GM15510 (cell line): ENCODE data around the gene IQGAP1.
A peak's percentile ranks its signal among the peaks of the same experiment; 100 is the strongest.

Experiments
- POLR2A ChIP-seq: IDR thresholded peaks from 3 replicates; pipeline ENCODE4 v1.6.1; 2011; ENCODE audit warnings: borderline replicate concordance; ENCODE audit not compliant: insufficient read length; ENCODE audit errors: extremely low read depth

IQGAP1 gene, protein sequence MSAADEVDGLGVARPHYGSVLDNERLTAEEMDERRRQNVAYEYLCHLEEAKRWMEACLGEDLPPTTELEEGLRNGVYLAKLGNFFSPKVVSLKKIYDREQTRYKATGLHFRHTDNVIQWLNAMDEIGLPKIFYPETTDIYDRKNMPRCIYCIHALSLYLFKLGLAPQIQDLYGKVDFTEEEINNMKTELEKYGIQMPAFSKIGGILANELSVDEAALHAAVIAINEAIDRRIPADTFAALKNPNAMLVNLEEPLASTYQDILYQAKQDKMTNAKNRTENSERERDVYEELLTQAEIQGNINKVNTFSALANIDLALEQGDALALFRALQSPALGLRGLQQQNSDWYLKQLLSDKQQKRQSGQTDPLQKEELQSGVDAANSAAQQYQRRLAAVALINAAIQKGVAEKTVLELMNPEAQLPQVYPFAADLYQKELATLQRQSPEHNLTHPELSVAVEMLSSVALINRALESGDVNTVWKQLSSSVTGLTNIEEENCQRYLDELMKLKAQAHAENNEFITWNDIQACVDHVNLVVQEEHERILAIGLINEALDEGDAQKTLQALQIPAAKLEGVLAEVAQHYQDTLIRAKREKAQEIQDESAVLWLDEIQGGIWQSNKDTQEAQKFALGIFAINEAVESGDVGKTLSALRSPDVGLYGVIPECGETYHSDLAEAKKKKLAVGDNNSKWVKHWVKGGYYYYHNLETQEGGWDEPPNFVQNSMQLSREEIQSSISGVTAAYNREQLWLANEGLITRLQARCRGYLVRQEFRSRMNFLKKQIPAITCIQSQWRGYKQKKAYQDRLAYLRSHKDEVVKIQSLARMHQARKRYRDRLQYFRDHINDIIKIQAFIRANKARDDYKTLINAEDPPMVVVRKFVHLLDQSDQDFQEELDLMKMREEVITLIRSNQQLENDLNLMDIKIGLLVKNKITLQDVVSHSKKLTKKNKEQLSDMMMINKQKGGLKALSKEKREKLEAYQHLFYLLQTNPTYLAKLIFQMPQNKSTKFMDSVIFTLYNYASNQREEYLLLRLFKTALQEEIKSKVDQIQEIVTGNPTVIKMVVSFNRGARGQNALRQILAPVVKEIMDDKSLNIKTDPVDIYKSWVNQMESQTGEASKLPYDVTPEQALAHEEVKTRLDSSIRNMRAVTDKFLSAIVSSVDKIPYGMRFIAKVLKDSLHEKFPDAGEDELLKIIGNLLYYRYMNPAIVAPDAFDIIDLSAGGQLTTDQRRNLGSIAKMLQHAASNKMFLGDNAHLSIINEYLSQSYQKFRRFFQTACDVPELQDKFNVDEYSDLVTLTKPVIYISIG (N-terminal part only)

DNA sequence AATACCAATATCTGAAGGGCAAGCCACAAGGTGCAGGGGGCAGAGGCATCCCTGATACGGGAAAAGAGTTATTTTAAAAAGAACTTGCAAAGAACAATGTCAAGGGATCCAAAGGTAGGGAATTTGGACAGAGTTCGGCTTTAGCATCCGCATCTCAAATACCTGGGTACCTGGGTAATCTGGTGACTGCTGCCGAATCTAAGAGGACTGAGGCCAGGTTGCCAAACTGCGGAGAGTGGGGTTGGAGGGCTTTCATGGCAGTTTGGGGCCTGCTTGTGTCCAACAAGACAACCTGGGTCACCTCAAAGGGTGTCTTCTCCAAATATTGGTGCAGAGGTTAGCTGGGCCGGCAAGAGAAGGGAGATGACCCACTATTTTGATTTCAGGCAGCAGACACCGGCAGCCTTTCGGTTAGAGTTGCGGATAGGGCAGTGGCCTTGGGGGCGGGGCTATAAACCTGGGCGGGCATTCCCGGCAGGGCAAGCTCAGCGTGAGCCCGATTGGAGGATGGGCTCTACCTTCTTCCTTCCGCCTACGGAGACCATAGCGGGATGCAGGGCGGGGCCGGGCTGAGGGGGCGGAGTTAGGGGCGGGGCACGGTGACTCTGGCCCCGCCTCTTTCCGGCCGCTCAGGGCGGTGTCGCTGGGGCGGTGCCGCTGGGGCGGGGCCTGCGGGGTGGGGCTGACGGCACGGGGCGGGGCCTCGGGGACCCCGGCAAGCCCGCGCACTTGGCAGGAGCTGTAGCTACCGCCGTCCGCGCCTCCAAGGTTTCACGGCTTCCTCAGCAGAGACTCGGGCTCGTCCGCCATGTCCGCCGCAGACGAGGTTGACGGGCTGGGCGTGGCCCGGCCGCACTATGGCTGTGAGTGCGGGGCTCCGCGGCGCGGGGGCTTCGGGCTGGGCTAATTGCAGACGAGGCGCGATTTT lies at the start of gene IQGAP1:
IQGAP1 (plus strand) TSS at position 709 of the 928 bp plus-strand sequence; CDS start at position 809, 100 bp downstream.
- peak; percentile 86 for TF ChIP-seq POLR2A

DNA sequence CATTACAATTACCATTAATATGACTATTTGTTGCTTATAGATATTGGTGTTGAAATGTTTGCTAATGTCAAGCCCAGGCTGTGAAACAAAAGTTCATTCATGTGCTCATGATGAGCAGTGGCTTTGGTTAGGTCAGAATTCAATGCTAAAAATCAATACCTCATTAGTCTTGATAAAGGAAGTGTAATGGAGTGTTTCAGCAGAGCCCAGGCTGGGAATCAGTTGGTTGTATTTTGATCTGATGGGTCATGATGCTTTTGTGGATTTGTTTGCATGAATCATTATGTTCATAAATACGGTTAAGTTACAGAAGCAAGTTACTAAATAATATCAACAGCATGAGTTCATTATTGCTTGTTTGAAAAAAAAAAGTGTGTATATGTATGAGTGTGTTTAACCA lies 49.5 kb upstream of the IQGAP1 start:
- TF ChIP-seq POLR2A, result no peak

DNA sequence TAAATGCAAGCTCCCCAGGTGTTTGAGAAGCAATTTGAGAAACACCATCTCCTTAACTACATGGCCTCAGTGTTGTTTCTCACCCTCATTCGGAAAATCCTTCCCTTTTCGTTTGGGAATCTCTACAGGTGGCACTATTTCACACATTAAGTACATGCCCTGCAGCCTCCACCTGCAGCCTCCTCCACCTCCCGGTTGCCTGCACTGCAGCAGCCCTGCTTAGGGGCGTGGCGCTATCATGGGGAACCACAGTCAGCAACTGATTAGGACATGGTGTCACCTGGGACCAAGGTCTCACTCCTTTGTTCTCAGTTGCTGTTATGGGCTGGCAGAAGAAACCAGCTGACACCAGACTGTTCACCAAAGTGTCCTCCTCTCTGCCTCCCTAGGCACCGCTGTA lies 47.7 kb upstream of the IQGAP1 start:
- TF ChIP-seq POLR2A, result no peak

DNA sequence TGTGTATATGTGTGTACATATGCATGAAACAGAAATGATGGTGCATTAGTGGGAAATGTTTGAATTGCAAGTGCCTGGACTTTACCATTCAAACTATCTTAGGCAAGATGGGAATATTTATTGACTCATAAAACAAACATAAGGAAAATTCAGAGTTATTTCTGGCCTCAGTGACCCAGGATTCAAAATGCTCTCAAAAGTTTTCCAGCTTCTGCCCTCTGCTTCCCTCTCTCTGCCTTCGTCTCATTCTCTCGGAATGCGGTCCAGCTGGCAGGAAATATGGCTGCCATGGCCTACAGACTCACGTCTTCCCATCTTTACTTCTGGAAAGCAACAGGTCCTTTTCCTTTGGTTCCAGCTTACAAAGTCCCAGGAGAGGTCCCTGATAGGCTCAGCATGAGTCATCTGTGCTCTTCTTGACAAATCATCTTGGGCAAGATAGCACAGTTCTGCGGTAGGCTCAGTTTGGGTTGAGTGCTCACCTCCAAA lies 44.7 kb upstream of the IQGAP1 start:
- TF ChIP-seq POLR2A, result no peak

DNA sequence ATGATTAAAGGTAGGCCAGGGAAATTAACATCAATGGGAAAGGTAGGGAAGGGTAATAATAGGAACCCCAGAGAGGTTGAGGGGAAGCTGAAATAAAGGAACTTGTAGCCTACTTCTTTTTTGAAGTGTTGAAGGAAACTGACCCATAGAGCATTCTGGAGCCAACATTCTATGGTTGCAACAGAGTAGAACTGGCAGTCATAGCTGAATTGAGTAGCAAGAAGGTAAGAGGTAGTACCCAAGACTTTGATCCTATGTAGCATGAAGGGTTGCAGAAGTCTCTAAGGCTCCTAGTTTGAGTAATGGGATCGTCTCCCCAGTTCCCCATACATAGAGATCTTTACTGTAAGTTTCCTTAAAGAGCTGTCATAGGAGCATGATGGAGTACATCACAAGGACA lies 43.4 kb upstream of the IQGAP1 start:
- TF ChIP-seq POLR2A, result no peak

DNA sequence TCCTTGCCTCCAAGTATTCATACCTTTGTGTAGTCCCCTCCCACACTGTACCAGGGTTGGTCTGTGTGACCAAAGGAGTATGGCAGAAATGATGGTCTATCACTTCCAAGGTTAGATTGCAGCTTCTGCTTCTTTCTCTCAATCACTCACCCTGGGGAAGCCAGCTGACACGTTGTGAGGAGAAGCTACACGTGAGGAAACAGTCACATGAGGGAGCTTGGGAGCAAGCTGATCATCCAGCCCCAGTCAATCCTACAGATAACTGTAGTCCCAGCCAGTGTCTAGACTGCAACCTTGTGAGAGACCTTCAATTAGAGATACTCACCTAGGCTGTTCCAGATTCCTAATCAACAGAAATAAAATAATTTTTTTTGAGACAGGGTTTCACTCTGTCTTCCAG lies 42.2 kb upstream of the IQGAP1 start:
- no peak for TF ChIP-seq POLR2A

DNA sequence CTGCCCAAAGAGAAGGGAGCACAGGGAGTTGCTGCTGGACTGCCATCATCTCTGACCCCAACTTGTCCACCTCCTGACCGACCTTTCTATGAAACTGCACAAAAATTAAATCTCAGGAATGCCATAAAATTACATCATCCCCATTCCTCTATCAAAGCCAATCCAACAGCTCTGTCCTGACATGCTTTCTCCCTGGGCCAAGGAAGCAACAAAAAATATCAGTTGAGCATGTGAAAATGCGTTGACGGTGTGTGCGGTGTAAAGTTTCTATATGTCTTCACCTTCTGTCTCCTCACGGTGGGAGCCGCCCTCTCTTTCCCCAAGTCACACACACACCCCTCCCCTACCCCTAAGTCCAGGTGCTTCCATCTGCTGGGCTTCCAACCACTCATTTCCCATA lies 39.6 kb upstream of the IQGAP1 start:
- no peak for TF ChIP-seq POLR2A

DNA sequence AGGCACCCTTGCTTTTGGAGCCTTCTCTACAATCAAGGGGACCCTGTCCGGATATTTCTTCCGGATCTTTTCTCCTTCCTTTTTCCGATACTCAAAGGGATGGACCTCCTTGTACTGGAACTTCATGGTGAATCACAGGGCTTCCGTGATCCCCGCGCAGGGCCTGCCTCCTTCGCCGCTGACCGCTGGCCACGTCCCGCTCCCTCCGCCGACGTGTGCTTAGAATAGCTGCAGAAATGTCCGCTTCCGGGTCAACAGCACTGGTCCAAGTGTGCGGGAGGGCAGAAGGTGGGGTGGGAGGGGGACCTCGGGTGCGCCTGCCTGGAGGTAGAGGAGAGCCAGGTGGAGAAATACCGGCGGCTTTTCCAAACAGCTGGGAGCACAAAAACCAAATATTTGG lies 39.0 kb upstream of the IQGAP1 start:
- TF ChIP-seq POLR2A, result no peak

DNA sequence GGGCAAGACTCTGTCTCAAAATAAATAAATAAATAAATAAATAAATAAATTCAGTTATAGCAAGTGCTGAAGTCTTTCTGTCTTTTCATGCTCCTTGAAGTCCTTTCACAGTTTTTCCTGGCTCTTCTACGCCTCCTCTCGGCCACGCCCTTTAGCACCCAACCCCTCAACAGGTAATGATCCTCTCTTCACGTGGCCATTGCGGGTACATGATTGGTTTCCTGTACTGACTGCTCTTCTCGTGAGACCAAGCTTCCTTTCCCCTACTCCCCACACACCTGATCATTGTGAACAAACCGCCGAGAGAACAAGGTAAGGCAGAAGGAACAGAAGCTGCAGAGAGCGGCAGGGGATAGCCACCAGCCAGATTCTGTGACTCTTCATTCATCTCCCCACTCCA lies 38.2 kb upstream of the IQGAP1 start:
- TF ChIP-seq POLR2A, result no peak

DNA sequence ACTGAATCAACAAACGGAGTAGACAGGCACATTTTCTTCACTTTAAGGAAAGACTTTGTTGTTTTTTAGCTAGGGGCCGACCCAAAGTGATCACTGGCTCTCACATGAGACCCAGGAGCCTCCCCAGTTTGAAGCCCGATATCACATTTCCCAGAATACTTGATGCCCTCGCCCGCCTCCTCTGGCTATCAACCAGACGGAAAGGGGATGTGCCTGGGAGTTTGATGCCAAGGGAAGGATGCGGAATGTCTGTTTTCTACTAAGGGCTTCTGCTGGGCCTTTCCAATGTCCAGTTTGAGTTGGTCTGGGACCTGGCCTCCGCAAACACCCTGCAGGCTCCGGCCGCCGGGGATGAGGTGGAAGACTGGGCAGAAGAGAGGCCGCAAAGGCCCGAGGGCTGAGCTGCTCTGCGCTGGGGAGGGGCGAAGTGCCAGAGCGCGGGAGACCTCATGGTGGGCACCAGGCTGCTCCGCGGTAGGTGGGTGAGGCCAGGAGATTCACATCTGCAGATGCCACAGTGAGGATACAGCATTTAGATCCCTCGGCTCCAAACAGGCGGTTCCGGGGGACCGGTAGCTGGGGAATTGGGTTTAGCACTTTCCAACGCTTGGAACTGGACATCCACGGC lies 36.4 kb upstream of the IQGAP1 start:
- TF ChIP-seq POLR2A, result no peak

DNA sequence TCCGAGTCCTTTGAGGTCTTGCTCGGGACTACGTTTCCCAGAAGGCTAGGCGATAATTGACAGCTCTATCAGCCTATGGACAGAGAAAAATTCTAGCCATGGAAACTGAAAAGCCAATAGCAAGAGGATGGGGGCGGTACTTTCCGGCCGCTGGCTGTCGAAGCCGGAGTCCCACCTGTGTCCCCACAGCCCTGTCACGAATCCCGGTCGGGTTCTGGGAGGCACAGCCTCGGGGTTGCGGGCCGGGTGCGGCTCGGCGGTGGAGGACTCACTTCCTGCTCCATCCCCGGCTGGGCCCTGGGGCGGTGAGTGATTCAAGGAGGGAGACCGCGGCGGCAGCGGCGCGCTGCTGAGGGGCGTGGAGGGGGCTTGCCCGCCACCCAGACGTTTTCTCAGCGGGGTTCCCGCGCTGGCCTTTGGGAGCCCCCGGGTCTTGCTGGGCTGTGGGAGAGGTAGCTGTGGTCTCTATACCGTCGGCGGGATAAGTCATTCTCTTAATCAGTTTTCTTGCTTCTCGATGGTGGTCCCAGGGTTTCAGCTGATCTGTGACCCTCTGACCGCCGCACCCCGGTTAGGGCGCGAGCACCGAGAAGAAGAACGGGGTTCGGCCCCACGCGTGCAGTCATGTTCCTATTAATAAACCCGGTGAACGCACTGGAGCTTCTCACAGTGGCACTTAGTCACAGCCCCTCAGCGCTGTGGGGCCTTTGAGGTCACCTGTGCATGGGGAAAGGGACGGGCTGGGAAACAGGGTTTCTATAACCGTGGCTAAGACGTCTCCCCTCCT lies 35.7 kb upstream of the IQGAP1 start, which contains the start of gene ZNF774:
ZNF774 (plus strand) TSS at position 178 of the 787 bp plus-strand sequence. CDS start 2,377 bp downstream, outside the sequence.
- TF ChIP-seq POLR2A, result peak; percentile 50

DNA sequence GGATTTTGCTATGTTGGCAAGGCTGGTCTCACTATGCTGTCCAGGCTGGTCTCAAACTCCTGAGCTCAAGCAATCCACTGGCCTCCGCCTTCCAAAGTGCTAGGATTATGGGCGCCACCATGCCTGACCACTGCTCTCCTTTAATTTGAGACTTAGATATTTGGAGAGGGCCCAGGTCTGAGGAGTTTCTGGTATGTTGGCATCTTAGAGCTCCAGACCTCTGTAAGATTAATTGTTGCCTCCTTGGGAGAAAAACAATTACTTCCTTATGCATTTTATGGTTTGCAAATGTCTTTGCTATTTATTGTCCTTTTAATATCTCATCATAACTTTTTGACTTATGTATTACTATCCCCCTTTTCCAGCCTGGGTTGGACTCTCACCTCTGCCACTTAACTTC lies 33.1 kb upstream of the IQGAP1 start:
- no peak for TF ChIP-seq POLR2A
